Measurements from ENCODE around the gene VPS72. TPM values are rescaled to one million over a fixed set of nuclear protein-coding genes. Genes with fewer than 3 reads are reported as not detected.

VPS72 gene, protein sequence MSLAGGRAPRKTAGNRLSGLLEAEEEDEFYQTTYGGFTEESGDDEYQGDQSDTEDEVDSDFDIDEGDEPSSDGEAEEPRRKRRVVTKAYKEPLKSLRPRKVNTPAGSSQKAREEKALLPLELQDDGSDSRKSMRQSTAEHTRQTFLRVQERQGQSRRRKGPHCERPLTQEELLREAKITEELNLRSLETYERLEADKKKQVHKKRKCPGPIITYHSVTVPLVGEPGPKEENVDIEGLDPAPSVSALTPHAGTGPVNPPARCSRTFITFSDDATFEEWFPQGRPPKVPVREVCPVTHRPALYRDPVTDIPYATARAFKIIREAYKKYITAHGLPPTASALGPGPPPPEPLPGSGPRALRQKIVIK
- total RNA-seq (2016; rRNA removed; fragmentation: Illumina TruSeq; extraction: Trizol) (34.5 TPM in 2 replicates), polyA plus RNA-seq (2011; rRNA removed) (33.7 and 39.1 TPM in 2 replicates), polyA minus RNA-seq (2011; rRNA and poly(A)+ RNA removed; ENCODE audit: low replicate concordance) (15.9 and 56.9 TPM in 2 replicates), Bru-seq, nascent RNA (percentile 56 among the genes with signal in this experiment), BruChase-seq, experiment 1, labeled RNA remaining after a 6-hour chase (percentile 64 among the genes with signal in this experiment), BruChase-seq, experiment 2, labeled RNA remaining after a 2-hour chase (percentile 60 among the genes with signal in this experiment)
- total RNA-seq (2016; cell fraction: cytosol; rRNA removed; fragmentation: Illumina TruSeq; extraction: Trizol; ENCODE audit: low read depth), result 17.0 and 18.0 TPM in 2 replicates
- 33.4 and 34.2 TPM in 2 replicates for total RNA-seq (2016; cell fraction: insoluble cytoplasmic fraction; rRNA removed; fragmentation: Illumina TruSeq; extraction: Trizol)
- 15.1 and 19.6 TPM in 2 replicates for total RNA-seq (2016; cell fraction: membrane; rRNA removed; fragmentation: Illumina TruSeq; extraction: Trizol)
- total RNA-seq (2016; cell fraction: nucleus; rRNA removed; fragmentation: Illumina TruSeq; extraction: Trizol), result 13.0 and 14.7 TPM in 2 replicates
- 30.9 and 35.1 TPM in 2 replicates for polyA plus RNA-seq (2011; cell fraction: cytosol; rRNA removed)
- polyA plus RNA-seq (2011; cell fraction: nucleus; rRNA removed), result 12.7 and 13.3 TPM in 2 replicates
- polyA plus RNA-seq (2012), result 22.4 and 26.3 TPM in 2 replicates
- 7.0 and 9.1 TPM in 2 replicates for polyA plus RNA-seq (2016; cell fraction: cytosol; fragmentation: Illumina TruSeq; extraction: Trizol; ENCODE audit: low read depth)
- 38.7 and 41.1 TPM in 2 replicates for polyA plus RNA-seq (2016; cell fraction: insoluble cytoplasmic fraction; fragmentation: Illumina TruSeq; extraction: Trizol; ENCODE audit: low read depth)
- 8.2 and 8.8 TPM in 2 replicates for polyA plus RNA-seq (2016; cell fraction: membrane; fragmentation: Illumina TruSeq; extraction: Trizol; ENCODE audit: low read depth)
- polyA plus RNA-seq (2016; cell fraction: nucleus; fragmentation: Illumina TruSeq; extraction: Trizol; ENCODE audit: insufficient read depth, low read depth), result 19.8 and 20.7 TPM in 2 replicates
- polyA minus RNA-seq (2011; cell fraction: cytosol; rRNA and poly(A)+ RNA removed), result 11.4 and 14.2 TPM in 2 replicates
- polyA minus RNA-seq (2011; cell fraction: nucleus; rRNA and poly(A)+ RNA removed), result 6.8 and 10.7 TPM in 2 replicates
- long read RNA-seq, experiment 1, transcript VPS72-202 (6 exons, 1,527 nt), result major isoform, 41 of 50 reads
- long read RNA-seq, experiment 1, partial matches to known transcripts, result 3 of 50 reads
- long read RNA-seq, experiment 1, other reads (novel, unspliced or antisense), result 6 of 50 reads
- long read RNA-seq, experiment 2, transcript VPS72-202 (6 exons, 1,527 nt), result major isoform, 33 of 51 reads
- long read RNA-seq, experiment 2, partial matches to known transcripts, result 10 of 51 reads
- long read RNA-seq, experiment 2, other reads (novel, unspliced or antisense), result 8 of 51 reads

GRCh38 chr1:151189637-151190445, at the start of gene VPS72:
Gene VPS72, minus strand, starts transcription at chr1:151190197. Its CDS starts 76 bp downstream, at chr1:151190121.
- BruUV-seq (replicated peaks), result no TSS peak
- WGBS (ENCODE audit: low lambda C conversion rate), result 1% methylated on average over 42 of the region's 42 CpGs
- no peak for TF ChIP-seq ZNF101 (CRISPR knock-in tag; IDR thresholded peaks at IDR 0.05; ENCODE audit: borderline replicate concordance, low read depth)
- peak; percentile 41; the same call in 1 of the 2 replicates for TF ChIP-seq NFYC (CRISPR knock-in tag; IDR thresholded peaks at IDR 0.05)
- TF ChIP-seq SIN3B (IDR thresholded peaks at IDR 0.05; ENCODE audit: low read length), result peak; percentile 79; the same call in 1 of the 2 replicates
- peak; percentile 81 for TF ChIP-seq ZNF501 (CRISPR knock-in tag; IDR thresholded peaks at IDR 0.05)
- TF ChIP-seq REL (CRISPR knock-in tag; conservative IDR thresholded peaks at IDR 0.05), result no peak
- no peak for TF ChIP-seq ZFP36L2 (CRISPR knock-in tag; IDR thresholded peaks at IDR 0.05)
- TF ChIP-seq PATZ1 (CRISPR knock-in tag; IDR thresholded peaks at IDR 0.05), result peak; percentile 82
- peak; percentile 70 for TF ChIP-seq GABPA (IDR thresholded peaks at IDR 0.05; ENCODE audit: low read depth, low read length)
- peak; percentile 94 for TF ChIP-seq GABPA (CRISPR knock-in tag; IDR thresholded peaks at IDR 0.05; ENCODE audit: low read depth)
- TF ChIP-seq, protein P1, sequence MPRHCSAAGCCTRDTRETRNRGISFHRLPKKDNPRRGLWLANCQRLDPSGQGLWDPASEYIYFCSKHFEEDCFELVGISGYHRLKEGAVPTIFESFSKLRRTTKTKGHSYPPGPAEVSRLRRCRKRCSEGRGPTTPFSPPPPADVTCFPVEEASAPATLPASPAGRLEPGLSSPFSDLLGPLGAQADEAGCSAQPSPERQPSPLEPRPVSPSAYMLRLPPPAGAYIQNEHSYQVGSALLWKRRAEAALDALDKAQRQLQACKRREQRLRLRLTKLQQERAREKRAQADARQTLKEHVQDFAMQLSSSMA (CRISPR knock-in tag; IDR thresholded peaks at IDR 0.05), result peak; percentile 88

More at GRCh38 chr1:151189637-151190445, at the start of gene VPS72:
- H4K20me1 ChIP-seq (ENCODE audit: insufficient read depth, low read length), result no peaks in the 10 kb centered on the region
- CTCF ChIA-PET (ENCODE audit: low intra/inter-chr PET ratio, low total read pairs), result no interaction called here
- POLR2A ChIA-PET, result interaction anchor here (0.6 to 1.6 kb wide), 23 partner anchors 9 to 628 kb away, joined by 3 to 25 read pairs (median 5); partner anchors contain the start of genes CGN, LYSMD1, MINDY1 and PI4KB
- H3K36me3 ChIP-seq (replicated peaks in 1 of 2; ENCODE audit: control insufficient read depth in 1 of 2, insufficient read depth in 2 of 2, low read length in 2 of 2), result peaks cover 2 to 7% of the 10 kb centered on the region in 2 experiments
- H2AFZ ChIP-seq (ENCODE audit: low read length), result peak within 1 kb of the TSS; percentile 33
- peak within 1 kb of the TSS; percentile 76 for H3K9ac ChIP-seq (ENCODE audit: insufficient read depth, low read depth, low read length)
- no peaks in the 10 kb centered on the region for H3K27me3 ChIP-seq (ENCODE audit: control insufficient read depth in 1 of 2, insufficient read depth in 2 of 2, low read length in 2 of 2)
- in situ Hi-C loops (cut with HindIII; ENCODE audit: extremely low pct_ligation_motif_present, low pct_unique_long_range_greater_than_20kb) (no loop called here), intact Hi-C loops (cut with micrococcal nuclease; ENCODE audit: unreplicated experiment) (no loop called here)
- ATAC-seq (peak; percentile 95), FAIRE-seq (peak; percentile 47), DNase-seq (ENCODE audit: low spot score) (peak; percentile 85)
- peak within 1 kb of the TSS; percentile 93 for H3K4me2 ChIP-seq (ENCODE audit: low read depth, low read length)
- peak within 1 kb of the TSS; percentile 78 for H3K27ac ChIP-seq (ENCODE audit: extremely low read length, insufficient read depth, low read length)
- peaks cover 15% of the 10 kb centered on the region for H3K79me2 ChIP-seq (ENCODE audit: insufficient read depth, low read length)
- H3K4me3 ChIP-seq (replicated peaks in 1 of 3; ENCODE audit: insufficient read depth in 1 of 3, low read depth in 2 of 3, low read length in 3 of 3), result peak within 1 kb of the TSS; percentile 78 to 82 (median 81)
- peaks cover 42% of the 10 kb centered on the region for H3K4me1 ChIP-seq (ENCODE audit: insufficient read depth, low read length)
- no peaks in the 10 kb centered on the region for H3K9me3 ChIP-seq (ENCODE audit: low read length)

Data from HepG2 (cell line).